ENCODE results near the gene LARP4.

- TF ChIP-seq, protein P1, sequence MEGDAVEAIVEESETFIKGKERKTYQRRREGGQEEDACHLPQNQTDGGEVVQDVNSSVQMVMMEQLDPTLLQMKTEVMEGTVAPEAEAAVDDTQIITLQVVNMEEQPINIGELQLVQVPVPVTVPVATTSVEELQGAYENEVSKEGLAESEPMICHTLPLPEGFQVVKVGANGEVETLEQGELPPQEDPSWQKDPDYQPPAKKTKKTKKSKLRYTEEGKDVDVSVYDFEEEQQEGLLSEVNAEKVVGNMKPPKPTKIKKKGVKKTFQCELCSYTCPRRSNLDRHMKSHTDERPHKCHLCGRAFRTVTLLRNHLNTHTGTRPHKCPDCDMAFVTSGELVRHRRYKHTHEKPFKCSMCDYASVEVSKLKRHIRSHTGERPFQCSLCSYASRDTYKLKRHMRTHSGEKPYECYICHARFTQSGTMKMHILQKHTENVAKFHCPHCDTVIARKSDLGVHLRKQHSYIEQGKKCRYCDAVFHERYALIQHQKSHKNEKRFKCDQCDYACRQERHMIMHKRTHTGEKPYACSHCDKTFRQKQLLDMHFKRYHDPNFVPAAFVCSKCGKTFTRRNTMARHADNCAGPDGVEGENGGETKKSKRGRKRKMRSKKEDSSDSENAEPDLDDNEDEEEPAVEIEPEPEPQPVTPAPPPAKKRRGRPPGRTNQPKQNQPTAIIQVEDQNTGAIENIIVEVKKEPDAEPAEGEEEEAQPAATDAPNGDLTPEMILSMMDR (IDR thresholded peaks at IDR 0.05; ENCODE audit: low read depth, low read length): no peak
- no peak for TF ChIP-seq EZH2phosphoT487 (IDR thresholded peaks at IDR 0.05; ENCODE audit: low read depth)
Measured at GRCh38 chr12:50508970-50509663, 108.4 kb downstream of the LARP4 start.
